Loucy (cell line): Measurements from ENCODE around the gene REXO5.

Experiments used
- H2AFZ ChIP-seq: fragments of 200-600 bp; sonication (generic); 2 replicates; pipeline ENCODE4 v1.6.0; 2016; ENCODE audit warnings: antibody characterized with exemption, mild to moderate bottlenecking, low read length, moderate library complexity
- H3F3A ChIP-seq: fragments of 200-600 bp; 2 replicates; pipeline ENCODE4 v1.6.0; 2016; ENCODE audit warnings: antibody characterized with exemption, low read depth, mild to moderate bottlenecking
- H3K27me3 ChIP-seq: fragments of 200-600 bp; sonication (generic); 2 replicates; pipeline ENCODE4 v1.6.1; 2014; ENCODE audit warnings: low read length, mild to moderate bottlenecking; ENCODE audit not compliant: insufficient read depth, poor library complexity, severe bottlenecking
- H3K36me3 ChIP-seq: fragments of 200-600 bp; sonication (generic); 2 replicates; pipeline ENCODE4 v1.6.1; 2016; ENCODE audit warnings: low read length; ENCODE audit not compliant: insufficient read depth
- H3K4me1 ChIP-seq: fragments of 200-600 bp; sonication (generic); 2 replicates; pipeline ENCODE4 v1.5.1; 2014; ENCODE audit warnings: low read length, mild to moderate bottlenecking; ENCODE audit not compliant: insufficient read depth, poor library complexity, severe bottlenecking
- H3K4me2 ChIP-seq: fragments of 200-600 bp; sonication (generic); 2 replicates; pipeline ENCODE4 v1.6.0; 2014; ENCODE audit warnings: antibody characterized with exemption, low read length, low read depth, mild to moderate bottlenecking; ENCODE audit not compliant: poor library complexity, severe bottlenecking
- H3K4me3 ChIP-seq: fragments of 200-600 bp; sonication (generic); 2 replicates; pipeline ENCODE4 v1.5.1; 2014; ENCODE audit warnings: low read length, mild to moderate bottlenecking, mixed read lengths; ENCODE audit not compliant: poor library complexity, severe bottlenecking
- H3K79me2 ChIP-seq: fragments of 200-600 bp; sonication (generic); 2 replicates; pipeline ENCODE4 v1.6.1; 2014; ENCODE audit warnings: low read length; ENCODE audit not compliant: insufficient read depth
- H3K9ac ChIP-seq: fragments of 200-600 bp; sonication (generic); 2 replicates; pipeline ENCODE4 v1.6.0; 2014; ENCODE audit warnings: mild to moderate bottlenecking, low read depth, low read length, moderate library complexity; ENCODE audit not compliant: poor library complexity, severe bottlenecking
- H3K9me2 ChIP-seq: fragments of 200-600 bp; sonication (generic); replicated peaks from 2 replicates; pipeline ENCODE4 v1.6.1; 2016; ENCODE audit warnings: low read depth, low read length, mixed read lengths
- H3K9me3 ChIP-seq: fragments of 200-600 bp; sonication (generic); 2 replicates; pipeline ENCODE4 v1.6.1; 2014; ENCODE audit warnings: mild to moderate bottlenecking, antibody characterized with exemption, low read length, low read depth; ENCODE audit not compliant: insufficient read depth
- H4K20me1 ChIP-seq: fragments of 200-600 bp; sonication (generic); 2 replicates; pipeline ENCODE4 v1.6.0; 2014; ENCODE audit warnings: antibody characterized with exemption, low read length, mild to moderate bottlenecking; ENCODE audit not compliant: insufficient read depth, poor library complexity, severe bottlenecking
- EZH2phosphoT487 ChIP-seq: fragments of 200-600 bp; IDR thresholded peaks from 2 replicates; pipeline ENCODE4 v1.6.1; 2018; ENCODE audit warnings: antibody characterized with exemption, mild to moderate bottlenecking, moderate library complexity, borderline replicate concordance
- TF ChIP-seq, protein P1 (sequence below): fragments of 200-600 bp; sonication (generic); conservative IDR thresholded peaks from 2 replicates; pipeline ENCODE4 v1.5.1; 2014; ENCODE audit warnings: mild to moderate bottlenecking, antibody characterized with exemption, low read length

REXO5 gene

DNA sequence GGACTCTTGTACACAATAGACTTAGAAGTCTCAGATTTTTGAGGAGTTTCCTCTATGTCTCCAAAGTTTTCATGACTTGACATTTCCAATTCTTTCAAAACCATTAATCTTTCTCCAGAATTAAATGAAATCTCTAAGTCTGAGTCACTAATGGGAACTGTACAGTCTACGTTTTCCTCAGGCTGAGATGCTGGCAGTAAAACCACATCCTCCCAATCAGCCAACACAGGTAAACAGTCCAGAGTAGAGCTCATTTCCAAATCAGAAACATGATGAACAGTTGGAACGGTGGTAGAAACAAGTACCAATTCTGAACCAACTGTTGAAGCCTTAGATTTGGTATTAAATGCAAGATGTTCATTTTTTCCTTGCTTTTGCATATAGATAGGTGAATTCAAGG lies 8.0 kb upstream of the REXO5 start:
- Histone ChIP-seq H3K9me3 (no peaks in the 10 kb centered on the region), H3F3A (peaks cover 4% of the 10 kb centered on the region; the same call in 1 of the 2 replicates), H3K4me1 (peaks cover 38% of the 10 kb centered on the region), H3K9ac (no peak overlapping the region), H3K27me3 (no peaks in the 10 kb centered on the region), H3K79me2 (0 out of 2 replicates have a peak, but pooled peaks cover 2% of the 10 kb centered on the region), H2AFZ (no peak overlapping the region), H4K20me1 (no peaks in the 10 kb centered on the region), H3K4me3 (no peak overlapping the region), H3K36me3 (peaks cover 9% of the 10 kb centered on the region), H3K9me2 (no peaks in the 10 kb centered on the region), H3K4me2 (no peak overlapping the region)
- TF ChIP-seq, protein P1, sequence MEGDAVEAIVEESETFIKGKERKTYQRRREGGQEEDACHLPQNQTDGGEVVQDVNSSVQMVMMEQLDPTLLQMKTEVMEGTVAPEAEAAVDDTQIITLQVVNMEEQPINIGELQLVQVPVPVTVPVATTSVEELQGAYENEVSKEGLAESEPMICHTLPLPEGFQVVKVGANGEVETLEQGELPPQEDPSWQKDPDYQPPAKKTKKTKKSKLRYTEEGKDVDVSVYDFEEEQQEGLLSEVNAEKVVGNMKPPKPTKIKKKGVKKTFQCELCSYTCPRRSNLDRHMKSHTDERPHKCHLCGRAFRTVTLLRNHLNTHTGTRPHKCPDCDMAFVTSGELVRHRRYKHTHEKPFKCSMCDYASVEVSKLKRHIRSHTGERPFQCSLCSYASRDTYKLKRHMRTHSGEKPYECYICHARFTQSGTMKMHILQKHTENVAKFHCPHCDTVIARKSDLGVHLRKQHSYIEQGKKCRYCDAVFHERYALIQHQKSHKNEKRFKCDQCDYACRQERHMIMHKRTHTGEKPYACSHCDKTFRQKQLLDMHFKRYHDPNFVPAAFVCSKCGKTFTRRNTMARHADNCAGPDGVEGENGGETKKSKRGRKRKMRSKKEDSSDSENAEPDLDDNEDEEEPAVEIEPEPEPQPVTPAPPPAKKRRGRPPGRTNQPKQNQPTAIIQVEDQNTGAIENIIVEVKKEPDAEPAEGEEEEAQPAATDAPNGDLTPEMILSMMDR = no peak
- TF ChIP-seq EZH2phosphoT487 = no peak

DNA sequence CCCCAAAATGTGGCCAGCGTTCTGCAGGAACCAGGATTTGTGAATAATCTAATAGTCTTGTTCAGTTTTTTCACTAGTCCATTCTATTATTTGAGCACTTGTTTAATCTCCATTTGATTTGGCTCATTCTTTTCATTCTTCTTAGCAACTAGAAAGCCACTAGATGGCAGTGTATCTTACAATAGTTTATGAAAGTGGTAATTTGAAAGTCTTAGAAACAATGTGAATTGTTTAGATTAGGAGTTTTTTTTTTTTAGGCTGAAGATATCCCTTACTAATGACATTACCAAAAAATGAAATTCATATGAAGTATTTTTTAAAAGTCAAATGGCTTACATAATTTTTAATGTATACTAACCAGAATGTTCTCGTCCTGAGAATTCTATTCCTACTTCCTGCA lies 6.7 kb upstream of the REXO5 start:
- no peak overlapping the region for H3K4me3 ChIP-seq
- H3K9ac ChIP-seq = no peak overlapping the region
- no peaks in the 10 kb centered on the region for H3K27me3 ChIP-seq
- H3K36me3 ChIP-seq = peaks cover 9% of the 10 kb centered on the region
- H4K20me1 ChIP-seq = no peaks in the 10 kb centered on the region
- peaks cover 4% of the 10 kb centered on the region; the same call in 1 of the 2 replicates for H3F3A ChIP-seq
- TF ChIP-seq EZH2phosphoT487 = no peak
- TF ChIP-seq, protein P1 = peak; percentile 84
- peaks cover 46% of the 10 kb centered on the region for H3K4me1 ChIP-seq
- H3K9me2 ChIP-seq = no peaks in the 10 kb centered on the region
- no peak overlapping the region for H3K4me2 ChIP-seq
- no peak overlapping the region for H2AFZ ChIP-seq
- H3K79me2 ChIP-seq = 0 out of 2 replicates have a peak, but pooled peaks cover 2% of the 10 kb centered on the region
- H3K9me3 ChIP-seq = no peaks in the 10 kb centered on the region

DNA sequence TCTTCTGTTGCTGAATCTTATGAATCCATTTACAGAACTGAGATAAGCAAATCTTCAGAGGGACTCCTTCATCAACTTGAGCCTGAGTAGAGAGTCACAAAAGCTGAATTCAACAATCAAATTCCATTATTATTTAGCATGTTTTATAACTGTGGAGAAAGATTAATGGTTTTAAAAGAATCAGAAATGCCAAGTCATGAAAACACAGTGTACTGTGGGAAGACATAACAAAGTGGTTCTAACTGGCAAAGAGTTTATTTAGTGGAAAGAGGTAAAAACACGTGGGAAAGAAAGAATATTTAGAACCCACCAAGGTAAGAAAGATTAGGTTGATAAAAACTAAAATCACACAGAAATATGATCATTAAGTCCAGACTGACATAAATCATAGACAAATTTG lies 5.0 kb upstream of the REXO5 start:
- no peak overlapping the region for H2AFZ ChIP-seq
- peaks cover 9% of the 10 kb centered on the region for H3K36me3 ChIP-seq
- no peak overlapping the region for H3K9ac ChIP-seq
- peaks cover 18% of the 10 kb centered on the region for H3K79me2 ChIP-seq
- peaks cover 46% of the 10 kb centered on the region for H3K4me1 ChIP-seq
- no peaks in the 10 kb centered on the region for H3K27me3 ChIP-seq
- H4K20me1 ChIP-seq = no peaks in the 10 kb centered on the region
- no peak overlapping the region for H3K4me3 ChIP-seq
- no peaks in the 10 kb centered on the region for H3K9me2 ChIP-seq
- H3K9me3 ChIP-seq = no peaks in the 10 kb centered on the region
- H3F3A ChIP-seq = peaks cover 4% of the 10 kb centered on the region; the same call in 1 of the 2 replicates
- peak overlapping the region; percentile 12 for H3K4me2 ChIP-seq
- no peak for TF ChIP-seq EZH2phosphoT487
- TF ChIP-seq, protein P1 = no peak
